Neural crest cell (in vitro differentiated cells): ENCODE data around the gene MYO9B. TPM values are rescaled to one million over a fixed set of nuclear protein-coding genes. Genes with fewer than 3 reads are reported as not detected.
"Not testable (repeated sequence)": the region's sequence is repeated elsewhere in the genome, so short reads cannot be mapped to it uniquely, and the experiment has no call there.

ENCODE experiments used
- DNase-seq: peaks from one replicate; pipeline ENCODE4 v3.0.0; 2021; ENCODE audit warnings: low read depth, mixed read lengths, low spot score
- H3K27ac Mint-ChIP-seq: one replicate; pipeline ENCODE4 v1.8.0; 2021; ENCODE audit warnings: mild to moderate bottlenecking, mixed read lengths; ENCODE audit not compliant: unreplicated experiment
- H3K27me3 Mint-ChIP-seq: 2 replicates; pipeline ENCODE4 v1.8.0; 2021; ENCODE audit warnings: low read depth, mild to moderate bottlenecking, mixed read lengths
- H3K36me3 Mint-ChIP-seq: 2 replicates; pipeline ENCODE4 v1.8.0; 2021; ENCODE audit warnings: low read depth, mild to moderate bottlenecking, mixed read lengths
- H3K4me1 Mint-ChIP-seq: 2 replicates; pipeline ENCODE4 v1.8.0; 2021; ENCODE audit warnings: mixed read lengths
- H3K4me3 Mint-ChIP-seq: one replicate; pipeline ENCODE4 v1.8.0; 2021; ENCODE audit warnings: mild to moderate bottlenecking, mixed read lengths
- H3K9me3 Mint-ChIP-seq: 2 replicates; pipeline ENCODE4 v1.8.0; 2021; ENCODE audit warnings: mixed read lengths
- total RNA-seq: library from RNA; stranded (reverse); gene quantifications from 2 replicates; pipeline ENCODE4 v1.2.1, GENCODE V29; 2021
- TF ChIP-seq, protein P1 (sequence below): fragments of 200-600 bp; sonication (generic); conservative IDR thresholded peaks from 2 replicates; pipeline ENCODE4 v1.5.0; 2021; ENCODE audit warnings: antibody characterized with exemption, mild to moderate bottlenecking

Gene MYO9B
- total RNA-seq, 1 donor from 2014 or later: 113 TPM

DNA sequence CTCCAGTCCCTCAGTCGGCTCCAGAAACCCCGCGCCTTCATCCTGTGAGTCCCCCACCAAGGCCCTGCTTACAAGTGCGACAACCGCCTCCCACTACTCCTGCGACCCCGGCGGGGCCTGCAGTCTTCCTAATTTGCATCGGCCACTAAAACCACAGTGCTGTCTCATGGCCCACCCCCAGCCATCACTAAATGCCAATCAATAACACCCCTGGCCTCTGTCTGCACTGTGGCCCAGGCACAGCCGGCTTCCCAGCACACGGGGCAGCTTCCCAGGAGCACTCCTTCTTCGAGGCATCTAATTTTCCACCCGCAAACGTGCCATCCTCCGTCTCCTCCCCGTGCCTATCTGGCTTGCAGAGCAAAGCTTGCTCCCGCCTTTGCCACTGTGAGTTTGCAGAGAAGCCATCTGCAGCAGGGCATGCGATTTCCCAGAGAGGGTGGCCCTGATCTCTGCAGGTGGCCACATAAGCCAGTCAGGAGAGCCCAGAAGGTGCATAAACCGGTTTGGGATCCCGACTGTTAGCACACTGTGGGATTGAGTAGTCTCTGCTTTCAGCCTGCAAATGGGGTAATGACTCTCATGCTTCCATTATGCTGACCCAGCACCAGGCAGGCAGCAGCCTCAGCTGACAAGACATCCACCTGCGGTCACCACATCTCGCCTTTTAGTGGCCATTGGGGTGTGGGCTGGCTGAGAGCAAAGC is 105.6 kb downstream of the MYO9B start:
- Mint-ChIP-seq H3K9me3 (no peaks in the 10 kb centered on the region), H3K4me1 (no peaks in the 10 kb centered on the region), H3K4me3 (no peak overlapping the region), H3K27ac (no peak overlapping the region), H3K27me3 (no peaks in the 10 kb centered on the region), H3K36me3 (peaks cover 3% of the 10 kb centered on the region)
- DNase-seq: no peak
- TF ChIP-seq, protein P1, sequence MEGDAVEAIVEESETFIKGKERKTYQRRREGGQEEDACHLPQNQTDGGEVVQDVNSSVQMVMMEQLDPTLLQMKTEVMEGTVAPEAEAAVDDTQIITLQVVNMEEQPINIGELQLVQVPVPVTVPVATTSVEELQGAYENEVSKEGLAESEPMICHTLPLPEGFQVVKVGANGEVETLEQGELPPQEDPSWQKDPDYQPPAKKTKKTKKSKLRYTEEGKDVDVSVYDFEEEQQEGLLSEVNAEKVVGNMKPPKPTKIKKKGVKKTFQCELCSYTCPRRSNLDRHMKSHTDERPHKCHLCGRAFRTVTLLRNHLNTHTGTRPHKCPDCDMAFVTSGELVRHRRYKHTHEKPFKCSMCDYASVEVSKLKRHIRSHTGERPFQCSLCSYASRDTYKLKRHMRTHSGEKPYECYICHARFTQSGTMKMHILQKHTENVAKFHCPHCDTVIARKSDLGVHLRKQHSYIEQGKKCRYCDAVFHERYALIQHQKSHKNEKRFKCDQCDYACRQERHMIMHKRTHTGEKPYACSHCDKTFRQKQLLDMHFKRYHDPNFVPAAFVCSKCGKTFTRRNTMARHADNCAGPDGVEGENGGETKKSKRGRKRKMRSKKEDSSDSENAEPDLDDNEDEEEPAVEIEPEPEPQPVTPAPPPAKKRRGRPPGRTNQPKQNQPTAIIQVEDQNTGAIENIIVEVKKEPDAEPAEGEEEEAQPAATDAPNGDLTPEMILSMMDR: no peak

DNA sequence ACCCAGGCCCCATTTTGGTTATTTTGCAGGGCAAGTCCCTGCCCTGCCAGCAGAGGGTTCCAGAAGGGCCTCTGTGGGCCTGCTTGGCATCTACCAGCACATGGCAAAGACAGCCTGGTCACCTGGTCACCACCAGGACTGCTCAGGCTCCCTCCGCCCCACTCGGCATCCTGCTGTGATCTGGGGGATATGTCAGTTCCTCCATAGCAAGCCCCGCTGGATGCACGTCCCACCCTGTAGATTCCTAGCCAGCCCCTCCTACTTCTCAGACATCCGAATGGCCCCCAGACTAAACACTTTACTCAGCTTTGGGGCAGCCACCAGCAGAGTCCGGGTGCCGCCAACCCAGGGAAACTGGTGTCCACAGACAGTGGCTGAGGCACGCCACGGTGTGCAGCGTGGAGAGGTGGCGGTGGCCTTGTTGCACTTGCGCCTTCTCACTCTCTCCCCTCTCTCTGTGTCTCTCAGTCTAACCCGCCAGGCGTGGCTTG is 107.7 kb downstream of the MYO9B start:
- Mint-ChIP-seq H3K36me3 (peaks cover 3% of the 10 kb centered on the region), H3K27ac (no peak overlapping the region), H3K27me3 (no peaks in the 10 kb centered on the region), H3K4me3 (no peak overlapping the region), H3K4me1 (no peaks in the 10 kb centered on the region), H3K9me3 (no peaks in the 10 kb centered on the region)
- no peak for DNase-seq
- TF ChIP-seq, protein P1: no peak

DNA sequence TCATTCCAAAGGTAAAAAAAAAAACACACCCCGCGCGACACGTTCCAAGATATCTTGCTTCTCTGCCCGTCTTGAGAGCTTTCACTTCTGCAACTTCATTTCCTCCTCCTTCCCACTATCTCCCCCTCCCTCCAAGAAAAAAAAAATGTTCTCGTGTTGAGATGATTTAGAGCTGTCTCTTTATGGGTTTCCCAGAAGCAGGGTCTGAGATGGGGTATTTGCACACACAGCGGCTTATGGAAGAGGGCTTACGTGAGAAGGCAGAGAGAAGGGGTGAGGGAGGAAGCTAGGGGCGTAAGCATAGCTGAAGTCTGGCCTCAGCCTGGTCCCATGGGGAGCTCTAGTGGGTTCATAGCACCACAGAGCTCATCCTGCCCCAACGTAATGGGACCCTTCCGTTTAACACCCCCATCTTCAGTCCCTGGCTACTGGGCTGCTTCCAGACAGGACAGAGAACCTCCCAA is 108.3 kb downstream of the MYO9B start:
- H3K36me3 Mint-ChIP-seq: peaks cover 3% of the 10 kb centered on the region
- H3K27ac Mint-ChIP-seq: peak overlapping the region; percentile 57
- no peaks in the 10 kb centered on the region for H3K9me3 Mint-ChIP-seq
- DNase-seq: no peak
- TF ChIP-seq, protein P1: no peak
- H3K4me3 Mint-ChIP-seq: no peak overlapping the region
- H3K4me1 Mint-ChIP-seq: no peaks in the 10 kb centered on the region
- no peaks in the 10 kb centered on the region for H3K27me3 Mint-ChIP-seq

DNA sequence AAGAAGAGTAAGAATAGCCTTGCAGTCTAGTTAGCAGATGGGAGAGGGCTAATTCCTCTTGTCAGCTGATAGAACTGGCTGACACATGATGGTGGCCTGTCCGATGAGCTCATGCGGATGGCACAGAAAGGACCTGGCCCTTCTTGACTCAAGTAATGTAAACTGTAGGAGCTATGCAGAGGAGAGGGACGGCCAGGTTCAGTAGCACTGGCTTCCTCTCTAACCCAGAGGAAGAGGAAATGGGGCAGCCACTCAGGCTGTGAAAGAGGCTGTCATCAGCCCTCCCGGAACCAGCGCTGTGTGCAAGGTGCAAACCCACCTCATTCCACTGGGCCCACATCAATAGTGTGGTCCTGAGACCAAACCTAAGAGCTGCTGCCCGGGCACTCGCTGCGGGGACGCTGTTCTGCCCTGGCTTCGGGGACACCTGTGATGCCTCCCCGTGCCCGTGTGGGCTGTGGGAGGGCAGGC is 108.8 kb downstream of the MYO9B start:
- H3K9me3 Mint-ChIP-seq: no peaks in the 10 kb centered on the region
- H3K27me3 Mint-ChIP-seq: no peaks in the 10 kb centered on the region
- peak overlapping the region; percentile 57 for H3K27ac Mint-ChIP-seq
- peaks cover 3% of the 10 kb centered on the region for H3K36me3 Mint-ChIP-seq
- DNase-seq: no peak
- no peaks in the 10 kb centered on the region for H3K4me1 Mint-ChIP-seq
- TF ChIP-seq, protein P1: no peak
- no peak overlapping the region for H3K4me3 Mint-ChIP-seq

DNA sequence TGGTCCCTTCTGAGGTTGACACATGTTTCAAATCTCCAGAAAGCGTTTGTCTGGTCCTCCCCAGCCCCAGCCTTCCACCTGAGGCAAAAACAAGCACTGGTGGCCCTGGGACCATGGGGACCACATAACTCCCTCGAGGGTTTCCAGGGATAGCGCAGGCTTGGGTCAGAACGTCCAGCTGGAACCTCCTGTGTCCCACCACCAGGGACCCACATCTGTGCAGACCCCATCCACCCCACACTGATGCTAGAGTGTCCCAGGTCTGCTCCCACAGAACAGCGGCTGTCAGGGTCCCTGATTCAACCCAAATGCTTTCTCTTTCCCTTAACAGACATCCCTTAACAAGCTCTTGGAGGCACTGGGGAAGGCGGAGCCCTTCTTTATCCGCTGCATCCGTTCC is 110.0 kb downstream of the MYO9B start:
- H3K27me3 Mint-ChIP-seq: no peaks in the 10 kb centered on the region
- no peak overlapping the region for H3K27ac Mint-ChIP-seq
- no peaks in the 10 kb centered on the region for H3K9me3 Mint-ChIP-seq
- no peak overlapping the region for H3K4me3 Mint-ChIP-seq
- TF ChIP-seq, protein P1: no peak
- H3K36me3 Mint-ChIP-seq: peaks cover 3% of the 10 kb centered on the region
- DNase-seq: no peak
- H3K4me1 Mint-ChIP-seq: no peaks in the 10 kb centered on the region

DNA sequence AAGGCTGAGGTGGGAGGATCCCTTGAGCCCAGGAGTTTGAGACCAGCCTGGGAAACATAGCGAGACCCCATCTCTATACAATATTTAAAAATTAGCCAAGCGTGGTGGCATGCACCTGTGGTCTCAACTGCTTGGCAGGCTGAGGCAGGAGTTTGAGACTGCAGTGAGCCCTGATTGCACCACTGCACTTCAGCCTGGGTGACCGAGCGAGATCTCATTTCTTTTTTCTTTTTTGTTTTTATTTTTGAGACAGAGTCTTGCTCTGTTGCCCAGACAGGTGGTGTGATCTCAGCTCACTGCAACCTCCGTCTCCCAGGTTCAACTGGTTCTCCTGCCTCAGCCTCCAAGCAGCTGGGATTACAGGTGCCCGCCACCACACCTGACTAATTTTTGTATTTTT is 116.2 kb downstream of the MYO9B start:
- not testable (repeated sequence) for H3K4me1 Mint-ChIP-seq, H3K9me3 Mint-ChIP-seq, DNase-seq, H3K27me3 Mint-ChIP-seq, H3K27ac Mint-ChIP-seq, H3K4me3 Mint-ChIP-seq
- H3K36me3 Mint-ChIP-seq: peaks cover 14% of the 10 kb centered on the region
